Measurements from ENCODE around the gene BAHCC1. TPM values are rescaled to one million over a fixed set of nuclear protein-coding genes. Genes with fewer than 3 reads are reported as not detected.

The BAHCC1 gene
- total and polyA plus RNA-seq, 9 of the 15 experiments (the other 6 are each of a cell fraction or from before 2014, with no cell fraction given), result 0.14 to 26.9 (median 5.0) TPM

GRCh38 chr17:81354954-81355347, 40.3 kb upstream of the BAHCC1 start (continued):
- TF ChIP-seq, protein P1, sequence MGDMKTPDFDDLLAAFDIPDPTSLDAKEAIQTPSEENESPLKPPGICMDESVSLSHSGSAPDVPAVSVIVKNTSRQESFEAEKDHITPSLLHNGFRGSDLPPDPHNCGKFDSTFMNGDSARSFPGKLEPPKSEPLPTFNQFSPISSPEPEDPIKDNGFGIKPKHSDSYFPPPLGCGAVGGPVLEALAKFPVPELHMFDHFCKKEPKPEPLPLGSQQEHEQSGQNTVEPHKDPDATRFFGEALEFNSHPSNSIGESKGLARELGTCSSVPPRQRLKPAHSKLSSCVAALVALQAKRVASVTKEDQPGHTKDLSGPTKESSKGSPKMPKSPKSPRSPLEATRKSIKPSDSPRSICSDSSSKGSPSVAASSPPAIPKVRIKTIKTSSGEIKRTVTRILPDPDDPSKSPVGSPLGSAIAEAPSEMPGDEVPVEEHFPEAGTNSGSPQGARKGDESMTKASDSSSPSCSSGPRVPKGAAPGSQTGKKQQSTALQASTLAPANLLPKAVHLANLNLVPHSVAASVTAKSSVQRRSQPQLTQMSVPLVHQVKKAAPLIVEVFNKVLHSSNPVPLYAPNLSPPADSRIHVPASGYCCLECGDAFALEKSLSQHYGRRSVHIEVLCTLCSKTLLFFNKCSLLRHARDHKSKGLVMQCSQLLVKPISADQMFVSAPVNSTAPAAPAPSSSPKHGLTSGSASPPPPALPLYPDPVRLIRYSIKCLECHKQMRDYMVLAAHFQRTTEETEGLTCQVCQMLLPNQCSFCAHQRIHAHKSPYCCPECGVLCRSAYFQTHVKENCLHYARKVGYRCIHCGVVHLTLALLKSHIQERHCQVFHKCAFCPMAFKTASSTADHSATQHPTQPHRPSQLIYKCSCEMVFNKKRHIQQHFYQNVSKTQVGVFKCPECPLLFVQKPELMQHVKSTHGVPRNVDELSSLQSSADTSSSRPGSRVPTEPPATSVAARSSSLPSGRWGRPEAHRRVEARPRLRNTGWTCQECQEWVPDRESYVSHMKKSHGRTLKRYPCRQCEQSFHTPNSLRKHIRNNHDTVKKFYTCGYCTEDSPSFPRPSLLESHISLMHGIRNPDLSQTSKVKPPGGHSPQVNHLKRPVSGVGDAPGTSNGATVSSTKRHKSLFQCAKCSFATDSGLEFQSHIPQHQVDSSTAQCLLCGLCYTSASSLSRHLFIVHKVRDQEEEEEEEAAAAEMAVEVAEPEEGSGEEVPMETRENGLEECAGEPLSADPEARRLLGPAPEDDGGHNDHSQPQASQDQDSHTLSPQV (IDR thresholded peaks at IDR 0.05), result peak; percentile 45; the same call in 1 of the 2 replicates
- peak; percentile 85 for TF ChIP-seq CREM (IDR thresholded peaks at IDR 0.05; ENCODE audit: low read depth)
- no peak for TF ChIP-seq MEF2A (IDR thresholded peaks at IDR 0.05; ENCODE audit: control insufficient read depth, low read depth, low read length)
- TF ChIP-seq HDGF (IDR thresholded peaks at IDR 0.05), result 0 out of 2 replicates have a peak, but pooled peaks have one; percentile 42
- TF ChIP-seq KLF13 (tag; IDR thresholded peaks at IDR 0.05; ENCODE audit: borderline replicate concordance, low read depth), result no peak
- no peak for TF ChIP-seq CBFA2T2 (conservative IDR thresholded peaks at IDR 0.05)
- TF ChIP-seq, protein P2, sequence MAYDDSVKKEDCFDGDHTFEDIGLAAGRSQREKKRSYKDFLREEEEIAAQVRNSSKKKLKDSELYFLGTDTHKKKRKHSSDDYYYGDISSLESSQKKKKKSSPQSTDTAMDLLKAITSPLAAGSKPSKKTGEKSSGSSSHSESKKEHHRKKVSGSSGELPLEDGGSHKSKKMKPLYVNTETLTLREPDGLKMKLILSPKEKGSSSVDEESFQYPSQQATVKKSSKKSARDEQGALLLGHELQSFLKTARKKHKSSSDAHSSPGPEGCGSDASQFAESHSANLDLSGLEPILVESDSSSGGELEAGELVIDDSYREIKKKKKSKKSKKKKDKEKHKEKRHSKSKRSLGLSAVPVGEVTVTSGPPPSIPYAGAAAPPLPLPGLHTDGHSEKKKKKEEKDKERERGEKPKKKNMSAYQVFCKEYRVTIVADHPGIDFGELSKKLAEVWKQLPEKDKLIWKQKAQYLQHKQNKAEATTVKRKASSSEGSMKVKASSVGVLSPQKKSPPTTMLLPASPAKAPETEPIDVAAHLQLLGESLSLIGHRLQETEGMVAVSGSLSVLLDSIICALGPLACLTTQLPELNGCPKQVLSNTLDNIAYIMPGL (CRISPR knock-in tag; IDR thresholded peaks at IDR 0.05), result no peak
- TF ChIP-seq ZNF511 (CRISPR knock-in tag; IDR thresholded peaks at IDR 0.05), result no peak
- TF ChIP-seq YY1 (IDR thresholded peaks at IDR 0.05; ENCODE audit: borderline replicate concordance in 1 of 3, control insufficient read depth in 1 of 3, extremely low read depth in 1 of 3, insufficient read depth in 3 of 3, insufficient read length in 1 of 3, insufficient replicate concordance in 2 of 3, low read depth in 1 of 3, low read length in 2 of 3), result no peak
- TF ChIP-seq DDX20 (tag; IDR thresholded peaks at IDR 0.05; ENCODE audit: low read depth), result no peak
- TF ChIP-seq, protein P3, sequence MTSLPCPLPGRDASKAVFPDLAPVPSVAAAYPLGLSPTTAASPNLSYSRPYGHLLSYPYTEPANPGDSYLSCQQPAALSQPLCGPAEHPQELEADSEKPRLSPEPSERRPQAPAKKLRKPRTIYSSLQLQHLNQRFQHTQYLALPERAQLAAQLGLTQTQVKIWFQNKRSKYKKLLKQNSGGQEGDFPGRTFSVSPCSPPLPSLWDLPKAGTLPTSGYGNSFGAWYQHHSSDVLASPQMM (CRISPR knock-in tag; IDR thresholded peaks at IDR 0.05), result no peak
- no peak for TF ChIP-seq ARID2 (IDR thresholded peaks at IDR 0.05)
- no peak for TF ChIP-seq THRB (CRISPR knock-in tag; conservative IDR thresholded peaks at IDR 0.05)
- TF ChIP-seq RBM14 (IDR thresholded peaks at IDR 0.05; ENCODE audit: borderline replicate concordance, insufficient read depth, low read depth, low read length), result no peak
- TF ChIP-seq HMBOX1 (IDR thresholded peaks at IDR 0.05), result 0 out of 2 replicates have a peak, but pooled peaks have one; percentile 31
- no peak for TF ChIP-seq ZNF707 (CRISPR knock-in tag; conservative IDR thresholded peaks at IDR 0.05)
